Astrocyte (in vitro differentiated cells and primary cell): Measurements from ENCODE around the gene SH2D3A.

Experiments used
- EZH2 ChIP-seq: IDR thresholded peaks from 2 replicates; pipeline ENCODE4 v1.6.1; 2012; ENCODE audit warnings: mild to moderate bottlenecking, low read length, inconsistent platforms; ENCODE audit not compliant: insufficient read depth
- TF ChIP-seq, protein P1 (sequence below): IDR thresholded peaks from 2 replicates; pipeline ENCODE4 v1.5.1; 2011; ENCODE audit warnings: low read depth, mild to moderate bottlenecking, inconsistent platforms, low read length, moderate library complexity; ENCODE audit not compliant: insufficient read depth

DNA sequence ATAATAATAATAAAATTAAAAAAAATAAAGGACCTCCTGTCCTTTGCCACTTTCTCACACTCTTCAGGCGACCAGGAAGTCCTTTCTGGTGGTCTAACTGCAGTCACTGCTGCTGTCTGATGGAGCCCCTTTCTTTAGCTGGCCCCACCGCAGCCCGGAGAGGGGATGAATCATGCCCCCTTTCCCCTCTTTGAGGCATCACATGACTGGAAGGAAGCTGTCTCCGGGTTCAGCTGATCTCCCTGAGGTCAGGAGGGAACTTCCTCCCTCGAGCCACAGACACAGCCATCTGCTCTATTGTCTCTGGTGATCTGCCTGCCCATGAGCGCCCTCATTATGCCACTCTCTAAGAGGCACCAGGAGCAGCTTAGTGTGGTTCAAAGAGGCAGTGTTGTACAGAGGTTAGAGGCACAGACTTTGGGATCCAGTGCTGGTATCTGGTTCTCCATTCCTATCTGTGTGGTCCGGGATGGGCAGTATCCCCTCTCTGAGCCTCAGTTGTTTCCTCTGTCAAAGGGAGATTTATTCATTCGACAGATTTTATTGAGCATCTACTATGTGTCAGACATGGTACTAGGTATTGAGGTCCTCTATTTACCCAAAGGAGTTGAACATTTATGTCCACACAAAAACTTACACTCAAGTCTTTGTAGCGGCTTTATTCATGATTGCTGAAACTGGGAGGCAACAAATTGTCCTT is 35.3 kb upstream of the SH2D3A start:
- TF ChIP-seq, protein P1, sequence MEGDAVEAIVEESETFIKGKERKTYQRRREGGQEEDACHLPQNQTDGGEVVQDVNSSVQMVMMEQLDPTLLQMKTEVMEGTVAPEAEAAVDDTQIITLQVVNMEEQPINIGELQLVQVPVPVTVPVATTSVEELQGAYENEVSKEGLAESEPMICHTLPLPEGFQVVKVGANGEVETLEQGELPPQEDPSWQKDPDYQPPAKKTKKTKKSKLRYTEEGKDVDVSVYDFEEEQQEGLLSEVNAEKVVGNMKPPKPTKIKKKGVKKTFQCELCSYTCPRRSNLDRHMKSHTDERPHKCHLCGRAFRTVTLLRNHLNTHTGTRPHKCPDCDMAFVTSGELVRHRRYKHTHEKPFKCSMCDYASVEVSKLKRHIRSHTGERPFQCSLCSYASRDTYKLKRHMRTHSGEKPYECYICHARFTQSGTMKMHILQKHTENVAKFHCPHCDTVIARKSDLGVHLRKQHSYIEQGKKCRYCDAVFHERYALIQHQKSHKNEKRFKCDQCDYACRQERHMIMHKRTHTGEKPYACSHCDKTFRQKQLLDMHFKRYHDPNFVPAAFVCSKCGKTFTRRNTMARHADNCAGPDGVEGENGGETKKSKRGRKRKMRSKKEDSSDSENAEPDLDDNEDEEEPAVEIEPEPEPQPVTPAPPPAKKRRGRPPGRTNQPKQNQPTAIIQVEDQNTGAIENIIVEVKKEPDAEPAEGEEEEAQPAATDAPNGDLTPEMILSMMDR: no peak
- no peak for TF ChIP-seq EZH2
